ENCODE results near the gene FREM1. TPM values are rescaled to one million over a fixed set of nuclear protein-coding genes. Genes with fewer than 3 reads are reported as not detected.

The FREM1 gene
- total and polyA plus RNA-seq, 2 experiments from 2014 or later = 0.78 to 3.1 TPM

DNA sequence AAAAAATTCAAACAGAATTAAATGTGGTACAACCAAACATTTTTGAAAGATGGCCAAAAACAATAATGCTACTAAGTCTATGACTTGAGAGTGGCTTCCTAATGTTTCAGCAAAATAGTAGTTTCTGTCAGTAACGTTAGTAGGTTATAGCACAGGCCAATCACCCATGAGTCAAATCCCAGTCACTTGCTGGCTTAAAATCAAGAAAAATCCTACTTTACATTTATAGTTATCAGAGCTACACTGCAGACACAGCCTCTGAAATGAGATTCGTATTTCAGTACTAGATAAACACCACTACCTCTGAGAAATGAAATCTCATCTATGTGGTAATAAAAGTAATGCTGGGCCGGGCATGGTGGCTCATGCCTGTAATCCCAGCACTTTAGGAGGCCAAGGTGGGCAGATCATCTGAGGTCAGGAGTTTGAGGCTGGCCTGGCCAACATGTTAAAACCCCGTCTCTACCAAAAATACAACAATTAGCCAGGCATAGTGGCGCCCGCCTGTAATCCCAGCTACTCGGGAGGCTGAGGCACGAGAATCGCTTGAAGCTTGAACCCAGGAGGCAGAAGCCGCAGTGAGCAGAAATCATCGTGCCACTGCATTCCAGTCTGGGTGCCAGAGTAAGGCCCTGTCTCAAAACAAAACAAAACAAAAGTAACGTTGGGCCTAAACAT lies 223.0 kb downstream of the FREM1 start (continued):
- no peak for TF ChIP-seq ZNF114 (CRISPR knock-in tag; IDR thresholded peaks at IDR 0.05)
- TF ChIP-seq EZH2phosphoT487 (IDR thresholded peaks at IDR 0.05; ENCODE audit: unreplicated experiment) = no peak
- no peak for TF ChIP-seq POLR2AphosphoS5 (IDR thresholded peaks at IDR 0.05; ENCODE audit: low read depth)
- TF ChIP-seq STAT1 (IDR thresholded peaks at IDR 0.05; ENCODE audit: unreplicated experiment) = no peak
- no peak for TF ChIP-seq REST (IDR thresholded peaks at IDR 0.05; ENCODE audit: unreplicated experiment)

DNA sequence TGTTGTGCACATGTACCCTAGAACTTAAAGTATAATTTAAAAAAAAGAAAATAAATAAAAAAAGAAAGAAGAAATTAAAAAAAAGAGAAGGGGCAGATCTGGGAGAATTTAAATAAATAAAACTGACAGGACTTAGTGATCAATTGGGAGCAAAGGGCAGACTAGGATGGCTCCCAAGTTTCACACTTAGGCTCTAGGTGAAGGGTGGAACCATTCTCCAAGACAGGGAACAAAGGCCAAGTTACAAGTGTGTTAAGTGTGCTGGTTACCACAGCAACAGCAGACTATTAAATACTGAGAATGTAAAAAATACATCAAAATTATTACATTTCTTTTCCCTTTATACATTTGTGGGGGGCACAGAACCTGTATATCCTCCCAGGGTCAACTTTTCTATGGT lies 224.1 kb downstream of the FREM1 start:
- ATAC-seq (no peak), DNase-seq (ENCODE audit: low spot score) (no peak)
- Histone ChIP-seq H3K36me3 (ENCODE audit: insufficient read depth) (0 out of 2 replicates have a peak, but pooled peaks cover 3% of the 10 kb centered on the region), H4K20me1 (replicated peaks; ENCODE audit: insufficient read depth) (no peaks in the 10 kb centered on the region), H3K4me1 (ENCODE audit: insufficient read depth) (no peaks in the 10 kb centered on the region), H3K27ac (ENCODE audit: low read depth) (no peak overlapping the region), H2AFZ (no peak overlapping the region), H3K27me3 (ENCODE audit: insufficient read depth) (no peaks in the 10 kb centered on the region), H3K9me2 (ENCODE audit: insufficient read depth) (no peaks in the 10 kb centered on the region), H3F3A (replicated peaks; ENCODE audit: low read depth) (no peaks in the 10 kb centered on the region), H3K4me2 (no peak overlapping the region), H3K79me2 (replicated peaks; ENCODE audit: insufficient read depth) (peaks cover 22% of the 10 kb centered on the region), H3K4me3 (no peak overlapping the region)
- Mint-ChIP-seq H3K27me3 (ENCODE audit: insufficient read depth, low read depth, poor library complexity) (peaks cover 3% of the 10 kb centered on the region), H3K9me3 (peaks cover 4% of the 10 kb centered on the region; the same call in 2 of the 3 replicates), H3K36me3 (ENCODE audit: low read depth) (peaks cover 46% of the 10 kb centered on the region; the same call in 2 of the 3 replicates), H3K4me3 (no peak overlapping the region), H3K27ac (no peak overlapping the region), H3K4me1 (peaks cover 3% of the 10 kb centered on the region; the same call in 2 of the 3 replicates)
- no peak for TF ChIP-seq ZNF331 (CRISPR knock-in tag; IDR thresholded peaks at IDR 0.05; ENCODE audit: low read depth)
- no peak for TF ChIP-seq EZH2phosphoT487 (IDR thresholded peaks at IDR 0.05; ENCODE audit: unreplicated experiment)
- TF ChIP-seq REST (IDR thresholded peaks at IDR 0.05; ENCODE audit: unreplicated experiment) = no peak
- no peak for TF ChIP-seq POLR2AphosphoS5 (IDR thresholded peaks at IDR 0.05; ENCODE audit: low read depth)
- no peak for TF ChIP-seq ETS1 (IDR thresholded peaks at IDR 0.05)
- no peak for TF ChIP-seq ZNF462 (CRISPR knock-in tag; IDR thresholded peaks at IDR 0.05)
- TF ChIP-seq STAT1 (IDR thresholded peaks at IDR 0.05; ENCODE audit: unreplicated experiment) = no peak
- no peak for TF ChIP-seq NANOG (IDR thresholded peaks at IDR 0.05; ENCODE audit: borderline replicate concordance)
